Ascending aorta (tissue), 2 donors: ENCODE results near the gene C1QL4. TPM values are rescaled to one million over a fixed set of nuclear protein-coding genes. Genes with fewer than 3 reads are reported as not detected.

Experiments used
- DNase-seq, 2 donors: peaks; one replicate each; pipeline ENCODE4 v3.0.0-alpha.2; 2019; ENCODE audit warnings: low spot score in 2 of 2
- H3K27ac ChIP-seq, 2 donors: fragments of 200-600 bp; sonication (generic); one replicate each; pipeline ENCODE4 v1.5.1; 2016 to 2017; ENCODE audit warnings: mild to moderate bottlenecking in 1 of 2
- H3K27me3 ChIP-seq: fragments of 200-600 bp; sonication (generic); one replicate; pipeline ENCODE4 v1.5.1; 2017
- H3K36me3 ChIP-seq, 2 donors: fragments of 200-600 bp; sonication (generic); one replicate each; pipeline ENCODE4 v1.5.1; 2016
- H3K4me1 ChIP-seq, 2 donors: fragments of 200-600 bp; sonication (generic); one replicate each; pipeline ENCODE4 v1.5.1; 2016 to 2017; ENCODE audit warnings: mild to moderate bottlenecking in 1 of 2
- H3K4me3 ChIP-seq, 2 donors: fragments of 200-600 bp; sonication (generic); one replicate each; pipeline ENCODE4 v1.5.1; 2016 to 2017; ENCODE audit warnings: mild to moderate bottlenecking in 1 of 2
- H3K9me3 ChIP-seq, 2 donors: fragments of 200-600 bp; sonication (generic); one replicate each; pipeline ENCODE4 v1.5.1; 2016
- intact Hi-C: fragments of 100-400 bp; cut with DNase I; formaldehyde crosslinking; loops from one replicate; pipeline ENCODE4 v1.15.1; 2023
- total RNA-seq: library from RNA; depleted of rRNA; stranded (reverse); fragments of >200 nt; gene quantifications from one replicate; pipeline ENCODE4 v1.1.0, GENCODE V29; 2016
- TF ChIP-seq, protein P1 (sequence below), 3 experiments: fragments of 200-600 bp in 2 of 3; fragments of 450-650 bp in 1 of 3; sonication (generic) in 2 of 3; IDR thresholded peaks; one replicate each; pipeline ENCODE4 v1.5.1; 2016 to 2019; ENCODE audit warnings: antibody characterized with exemption in 3 of 3, mild to moderate bottlenecking in 1 of 3, moderate library complexity in 1 of 3

C1QL4 gene
- total RNA-seq, 1 donor from 2014 or later, result not detected

DNA sequence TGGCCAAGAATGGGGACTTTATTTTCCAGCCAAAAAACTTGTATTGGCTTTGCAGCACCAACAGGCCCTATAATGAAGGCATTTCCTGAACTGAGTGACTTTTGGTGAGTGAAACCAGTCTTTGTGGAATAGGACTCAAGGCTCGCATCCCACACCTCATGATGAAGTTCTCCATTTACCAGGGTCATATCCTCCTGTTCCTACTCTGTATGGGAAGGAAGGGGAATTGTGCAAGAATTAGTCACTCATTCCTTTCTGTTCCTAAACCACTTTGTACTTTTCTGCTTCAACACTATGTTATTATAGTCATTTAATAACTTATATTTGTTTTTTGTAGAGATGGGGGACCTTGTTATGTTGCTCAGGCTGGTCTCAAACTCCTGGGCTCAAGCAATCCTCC, 28.0 kb upstream of the C1QL4 start:
- Histone ChIP-seq H3K4me1 (peaks cover 4 to 6% of the 10 kb centered on the region in 2 donors), H3K27me3 (no peaks in the 10 kb centered on the region), H3K9me3 (no peaks in the 10 kb centered on the region), H3K27ac (no peak overlapping the region), H3K4me3 (no peak overlapping the region), H3K36me3 (no peaks in the 10 kb centered on the region)
- intact Hi-C loops, result no loop called here
- DNase-seq, result no peak
- TF ChIP-seq, protein P1, sequence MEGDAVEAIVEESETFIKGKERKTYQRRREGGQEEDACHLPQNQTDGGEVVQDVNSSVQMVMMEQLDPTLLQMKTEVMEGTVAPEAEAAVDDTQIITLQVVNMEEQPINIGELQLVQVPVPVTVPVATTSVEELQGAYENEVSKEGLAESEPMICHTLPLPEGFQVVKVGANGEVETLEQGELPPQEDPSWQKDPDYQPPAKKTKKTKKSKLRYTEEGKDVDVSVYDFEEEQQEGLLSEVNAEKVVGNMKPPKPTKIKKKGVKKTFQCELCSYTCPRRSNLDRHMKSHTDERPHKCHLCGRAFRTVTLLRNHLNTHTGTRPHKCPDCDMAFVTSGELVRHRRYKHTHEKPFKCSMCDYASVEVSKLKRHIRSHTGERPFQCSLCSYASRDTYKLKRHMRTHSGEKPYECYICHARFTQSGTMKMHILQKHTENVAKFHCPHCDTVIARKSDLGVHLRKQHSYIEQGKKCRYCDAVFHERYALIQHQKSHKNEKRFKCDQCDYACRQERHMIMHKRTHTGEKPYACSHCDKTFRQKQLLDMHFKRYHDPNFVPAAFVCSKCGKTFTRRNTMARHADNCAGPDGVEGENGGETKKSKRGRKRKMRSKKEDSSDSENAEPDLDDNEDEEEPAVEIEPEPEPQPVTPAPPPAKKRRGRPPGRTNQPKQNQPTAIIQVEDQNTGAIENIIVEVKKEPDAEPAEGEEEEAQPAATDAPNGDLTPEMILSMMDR (IDR thresholded peaks at IDR 0.05), result no peak

DNA sequence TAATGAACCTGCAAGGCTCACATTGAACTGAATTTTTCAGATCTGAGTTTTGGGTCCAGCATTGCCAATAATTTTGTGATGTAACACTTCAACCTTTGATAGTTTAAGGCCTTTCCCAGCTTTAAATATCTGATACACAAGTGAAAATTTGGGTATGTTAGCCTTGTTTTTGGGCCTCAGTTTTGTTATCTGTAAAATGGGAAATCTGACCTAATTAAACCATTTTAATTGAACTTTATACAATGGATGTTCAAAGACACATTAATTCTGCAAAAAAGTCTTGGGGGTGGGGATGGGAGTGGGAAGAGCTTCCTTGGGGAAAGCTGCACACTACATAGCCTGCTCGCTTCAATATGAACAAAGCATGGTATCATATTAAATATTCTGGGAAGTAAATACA, 25.1 kb upstream of the C1QL4 start:
- no peak for DNase-seq
- no peaks in the 10 kb centered on the region for H3K36me3 ChIP-seq
- peaks cover 4 to 8% of the 10 kb centered on the region in 2 donors for H3K4me1 ChIP-seq
- no peak overlapping the region for H3K4me3 ChIP-seq
- H3K27ac ChIP-seq, result no peak overlapping the region
- intact Hi-C loops, result no loop called here
- no peaks in the 10 kb centered on the region for H3K9me3 ChIP-seq
- H3K27me3 ChIP-seq, result no peaks in the 10 kb centered on the region
- TF ChIP-seq, protein P1 (IDR thresholded peaks at IDR 0.05), result no peak

DNA sequence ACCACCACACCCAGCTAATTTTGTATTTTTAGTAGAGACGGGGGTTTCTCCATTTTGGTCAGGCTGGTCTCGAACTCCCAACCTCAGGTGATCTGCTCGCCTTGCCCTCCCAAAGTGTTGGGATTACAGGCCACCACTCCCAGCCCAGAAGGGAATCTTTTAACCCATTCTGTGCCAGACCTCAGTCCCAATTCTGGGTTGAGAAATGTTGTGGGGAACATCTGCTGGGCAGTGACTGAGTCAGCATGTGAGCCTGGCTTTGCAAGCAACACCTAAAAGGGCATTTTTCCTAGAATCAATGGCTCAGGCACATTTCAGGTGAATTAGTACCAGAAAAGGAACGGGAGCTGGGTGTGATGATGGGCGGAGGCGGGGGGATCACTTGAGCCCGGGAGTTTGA, 22.7 kb upstream of the C1QL4 start:
- intact Hi-C loops, result loop anchor here (2.0 kb wide), 1 partner anchor 155 kb away; no protein-coding TSS in a partner anchor
- no peak overlapping the region for H3K4me3 ChIP-seq
- no peak for DNase-seq

DNA sequence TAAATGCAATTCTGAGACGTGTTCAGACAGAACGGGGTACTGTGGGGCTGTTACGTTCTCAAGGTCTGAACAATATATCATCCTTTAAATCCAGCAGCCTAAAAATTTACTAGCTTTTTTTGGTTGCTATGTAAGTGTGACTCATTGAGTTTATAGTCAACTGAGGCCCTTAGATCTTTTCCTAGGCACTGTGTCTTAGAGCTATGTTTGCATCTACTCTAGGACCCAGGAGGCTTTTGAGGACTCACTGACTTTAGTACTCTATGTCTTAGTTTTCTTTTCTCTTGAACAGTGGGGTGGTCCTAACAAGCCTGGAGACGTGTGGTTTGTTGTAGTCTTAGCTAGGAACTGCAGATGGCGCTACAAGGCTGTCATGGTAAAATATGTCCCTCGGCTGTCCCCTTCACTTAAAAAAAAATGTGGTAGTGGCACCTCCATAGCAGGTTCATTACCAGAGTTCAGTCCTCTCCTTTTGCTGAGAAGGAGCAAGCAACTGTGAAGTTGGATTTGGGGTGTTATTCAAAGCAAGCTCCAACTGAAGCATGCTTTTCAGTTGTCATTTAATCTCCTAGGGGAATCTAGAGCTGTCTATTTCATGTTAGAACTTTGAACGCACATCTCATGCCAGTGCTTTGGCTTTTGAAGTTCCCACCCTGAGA, 21.6 kb upstream of the C1QL4 start:
- no peak overlapping the region for H3K27ac ChIP-seq
- no peaks in the 10 kb centered on the region for H3K36me3 ChIP-seq
- H3K4me1 ChIP-seq, result peaks cover 0 to 3% of the 10 kb centered on the region in 2 donors
- DNase-seq, result no peak
- TF ChIP-seq, protein P1 (IDR thresholded peaks at IDR 0.05), result peak; percentile 67 to 81 (median 80)
- H3K4me3 ChIP-seq, result no peak overlapping the region
- intact Hi-C loops, result loop anchor here (1.0 to 2.0 kb wide), 2 partner anchors 9 to 156 kb away; partner anchors contain the start of gene SPATS2
- no peaks in the 10 kb centered on the region for H3K9me3 ChIP-seq
- no peaks in the 10 kb centered on the region for H3K27me3 ChIP-seq

More for the DNA sequence above, 22.7 kb upstream of the C1QL4 start:
- Histone ChIP-seq H3K36me3 (no peaks in the 10 kb centered on the region), H3K27me3 (no peaks in the 10 kb centered on the region), H3K27ac (no peak overlapping the region), H3K9me3 (no peaks in the 10 kb centered on the region), H3K4me1 (peaks cover 0 to 3% of the 10 kb centered on the region in 2 donors)
- TF ChIP-seq, protein P1 (IDR thresholded peaks at IDR 0.05), result no peak

DNA sequence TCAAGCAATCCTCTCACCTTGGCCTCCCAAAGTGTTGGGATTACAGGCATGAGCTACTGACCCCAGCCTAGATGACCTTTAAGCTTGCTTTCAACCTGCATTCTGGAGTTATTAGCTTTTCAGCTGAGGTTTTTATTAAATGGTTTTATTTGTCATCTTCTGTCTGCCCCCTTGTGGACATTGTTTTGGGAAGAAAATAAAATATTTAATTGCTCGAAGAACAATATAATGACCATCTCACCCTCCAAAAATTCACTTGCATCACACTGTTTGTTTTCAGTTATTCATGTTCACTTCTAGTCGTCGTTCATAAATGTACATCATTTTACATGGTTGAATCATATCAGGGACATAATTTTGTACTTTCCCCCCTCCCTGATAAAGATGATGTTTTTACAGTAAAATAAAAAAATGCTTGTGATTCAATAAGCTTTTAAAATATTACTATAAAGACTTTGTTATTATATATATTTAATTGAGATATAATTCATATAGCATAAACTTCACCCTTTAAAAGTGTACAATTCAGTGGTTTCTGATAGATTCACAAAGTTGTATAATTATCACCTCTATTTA, 20.2 kb upstream of the C1QL4 start:
- DNase-seq, result no peak
- H3K4me1 ChIP-seq, result peaks cover 0 to 3% of the 10 kb centered on the region in 2 donors
- no peaks in the 10 kb centered on the region for H3K9me3 ChIP-seq
- no peaks in the 10 kb centered on the region for H3K27me3 ChIP-seq
- no peak overlapping the region for H3K27ac ChIP-seq
- intact Hi-C loops, result no loop called here
- H3K36me3 ChIP-seq, result no peaks in the 10 kb centered on the region
- TF ChIP-seq, protein P1 (IDR thresholded peaks at IDR 0.05), result peak; percentile 17 to 46 (median 22)
- H3K4me3 ChIP-seq, result no peak overlapping the region
